ENCODE measurements around the gene OPRPN.

The OPRPN gene

GRCh38 chr4:70397580-70397979 is at the start of gene OPRPN:
Gene OPRPN (plus strand): TSS chr4:70397940. CDS start chr4:70399286, 1,346 bp downstream.
- DNase-seq (ENCODE audit: low spot score), result no peak

GRCh38 chr4:70356185-70356584 is 41.6 kb upstream of the OPRPN start:
- no peak for DNase-seq (ENCODE audit: low spot score)

GRCh38 chr4:70359115-70359661 is 38.6 kb upstream of the OPRPN start:
- DNase-seq (ENCODE audit: low spot score), result no peak

GRCh38 chr4:70360460-70360859 is 37.3 kb upstream of the OPRPN start, which contains the start of gene SMR3A:
Gene SMR3A (plus strand): TSS chr4:70360760. CDS start chr4:70362116, 1,356 bp downstream.
- no peak for DNase-seq (ENCODE audit: low spot score)

GRCh38 chr4:70364002-70364401 is 33.7 kb upstream of the OPRPN start:
- DNase-seq (ENCODE audit: low spot score), result no peak

GRCh38 chr4:70365479-70365878 is 32.3 kb upstream of the OPRPN start:
- DNase-seq (ENCODE audit: low spot score), result no peak

- no peak for DNase-seq (ENCODE audit: low spot score)
These were observed 29.9 kb upstream of the OPRPN start for GRCh38 chr4:70367813-70368212.

- no peak for DNase-seq (ENCODE audit: low spot score)
These were observed 25.8 kb upstream of the OPRPN start for GRCh38 chr4:70371987-70372386.

GRCh38 chr4:70372760-70373159 is 25.0 kb upstream of the OPRPN start:
- no peak for DNase-seq (ENCODE audit: low spot score)

- no peak for DNase-seq (ENCODE audit: low spot score)
These were observed 17.2 kb upstream of the OPRPN start for GRCh38 chr4:70380578-70380977.

- no peak for DNase-seq (ENCODE audit: low spot score)
These were observed 15.0 kb upstream of the OPRPN start, which contains the start of gene SMR3B for GRCh38 chr4:70382691-70383181. Gene SMR3B (plus strand): TSS chr4:70383131. CDS start chr4:70384511, 1,380 bp downstream.

- DNase-seq (ENCODE audit: low spot score), result no peak
These were observed 5.5 kb upstream of the OPRPN start for GRCh38 chr4:70392057-70392776.

GRCh38 chr4:70399319-70399718 is 1.6 kb downstream of the OPRPN start:
- DNase-seq (ENCODE audit: low spot score), result no peak

GRCh38 chr4:70402762-70403161 is 5.0 kb downstream of the OPRPN start:
- no peak for DNase-seq (ENCODE audit: low spot score)

- no peak for DNase-seq (ENCODE audit: low spot score)
These were observed 8.0 kb downstream of the OPRPN start for GRCh38 chr4:70405765-70406164.

- no peak for DNase-seq (ENCODE audit: low spot score)
These were observed 27.6 kb downstream of the OPRPN start for GRCh38 chr4:70425306-70425705.

- DNase-seq (ENCODE audit: low spot score), result no peak
These were observed 29.0 kb downstream of the OPRPN start for GRCh38 chr4:70426789-70427188.

- no peak for DNase-seq (ENCODE audit: low spot score)
These were observed 39.5 kb downstream of the OPRPN start for GRCh38 chr4:70437197-70437596.

GRCh38 chr4:70442474-70442873 is 44.7 kb downstream of the OPRPN start:
- no peak for DNase-seq (ENCODE audit: low spot score)

- no peak for DNase-seq (ENCODE audit: low spot score)
These were observed 45.6 kb downstream of the OPRPN start for GRCh38 chr4:70443329-70443728.

GRCh38 chr4:70449220-70449619 is 51.5 kb downstream of the OPRPN start:
- no peak for DNase-seq (ENCODE audit: low spot score)

- DNase-seq (ENCODE audit: low spot score), result no peak
These were observed 55.2 kb downstream of the OPRPN start for GRCh38 chr4:70452946-70453345.
